Smooth muscle cell (in vitro differentiated cells): ENCODE results near the gene ARHGEF4. TPM values are rescaled to one million over a fixed set of nuclear protein-coding genes. Genes with fewer than 3 reads are reported as not detected.

Source experiments
- DNase-seq: peaks from one replicate; lab custom pipeline; 2025; ENCODE audit not compliant: unreplicated experiment; lab: John Stamatoyannopoulos, UW
- H2AFZ ChIP-seq: fragments of 200-600 bp; sonication (generic); 2 replicates; pipeline ENCODE4 v1.6.0; 2016; ENCODE audit warnings: antibody characterized with exemption, low read depth, mild to moderate bottlenecking
- H3F3A ChIP-seq: fragments of 200-600 bp; sonication (generic); 2 replicates; pipeline ENCODE4 v1.6.0; 2017; ENCODE audit warnings: antibody characterized with exemption, low read depth
- H3K27ac ChIP-seq: fragments of 200-600 bp; sonication (generic); 2 replicates; pipeline ENCODE4 v1.5.1; 2016; ENCODE audit warnings: low read depth, mild to moderate bottlenecking
- H3K27me3 ChIP-seq: fragments of 200-600 bp; sonication (generic); 2 replicates; pipeline ENCODE4 v1.6.1; 2016; ENCODE audit warnings: low read depth, mild to moderate bottlenecking
- H3K36me3 ChIP-seq: fragments of 200-600 bp; sonication (generic); 2 replicates; pipeline ENCODE4 v1.5.1; 2016; ENCODE audit warnings: low read depth
- H3K4me1 ChIP-seq: fragments of 200-600 bp; sonication (generic); 2 replicates; pipeline ENCODE4 v1.5.1; 2016; ENCODE audit warnings: low read depth
- H3K4me2 ChIP-seq: fragments of 200-600 bp; sonication (generic); 2 replicates; pipeline ENCODE4 v1.6.0; 2016; ENCODE audit warnings: mild to moderate bottlenecking
- H3K4me3 ChIP-seq: fragments of 200-600 bp; sonication (generic); 2 replicates; pipeline ENCODE4 v1.5.1; 2016; ENCODE audit warnings: mild to moderate bottlenecking
- H3K79me2 ChIP-seq: fragments of 200-600 bp; sonication (generic); 2 replicates; pipeline ENCODE4 v1.6.0; 2016; ENCODE audit warnings: low read depth, mild to moderate bottlenecking
- H3K9ac ChIP-seq: fragments of 200-600 bp; sonication (generic); 2 replicates; pipeline ENCODE4 v1.6.0; 2016; ENCODE audit warnings: low read depth
- H3K9me3 ChIP-seq: fragments of 200-600 bp; sonication (generic); replicated peaks from 2 replicates; pipeline ENCODE4 v1.5.1; 2016; ENCODE audit warnings: low read depth
- H4K20me1 ChIP-seq: fragments of 200-600 bp; sonication (generic); 2 replicates; pipeline ENCODE4 v1.6.0; 2016; ENCODE audit warnings: low read depth
- WGBS: methylation state at CpG from one replicate; pipeline ENCODE4 v1.1.7; 2016; ENCODE audit warnings: low lambda C conversion rate; 5-methylcytosine and 5-hydroxymethylcytosine counted together
- polyA plus RNA-seq: library from polyadenylated mRNA; unstranded; fragments of >200 nt; fragmentation: Nextera tagmentation; extraction: Ambion mirVana; gene quantifications from 2 replicates; pipeline ENCODE4 v1.2.1, GENCODE V29; 2016
- total RNA-seq: library from RNA; depleted of rRNA; stranded (reverse); fragments of >200 nt; gene quantifications from 2 replicates; pipeline ENCODE4 v1.2.3, GENCODE V29; 2014
- TF ChIP-seq, protein P1 (sequence below): fragments of 200-600 bp; sonication (generic); IDR thresholded peaks from 2 replicates; pipeline ENCODE4 v1.5.1; 2017; ENCODE audit warnings: borderline replicate concordance, mild to moderate bottlenecking, antibody characterized with exemption; ENCODE audit not compliant: insufficient read depth, poor library complexity, severe bottlenecking

Gene ARHGEF4
- total and polyA plus RNA-seq, 2 experiments from 2014 or later: 14.9 to 16.0 TPM

DNA sequence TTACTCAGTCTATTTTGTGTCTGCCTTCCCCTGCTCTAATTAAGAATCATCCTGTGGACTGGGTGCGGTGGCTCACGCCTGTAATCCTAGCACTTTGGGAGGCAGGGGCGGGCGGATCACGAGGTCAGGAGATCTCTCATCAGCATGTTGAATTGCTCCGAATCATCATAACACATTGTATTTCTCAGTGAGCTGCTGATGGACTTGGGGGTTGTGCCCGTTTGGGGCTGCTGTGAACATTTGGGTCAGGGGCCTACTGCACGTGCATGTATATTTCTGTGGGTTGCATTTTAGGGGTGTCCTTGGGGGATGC lies 84.4 kb downstream of the ARHGEF4 start:
- Histone ChIP-seq H3K79me2 (no peaks in the 10 kb centered on the region), H3K9me3 (no peaks in the 10 kb centered on the region), H3K27ac (no peak overlapping the region), H3K9ac (no peak overlapping the region), H4K20me1 (no peaks in the 10 kb centered on the region), H3K36me3 (no peaks in the 10 kb centered on the region), H3F3A (no peaks in the 10 kb centered on the region), H3K4me3 (no peak overlapping the region), H2AFZ (no peak overlapping the region), H3K4me2 (no peak overlapping the region), H3K4me1 (no peaks in the 10 kb centered on the region), H3K27me3 (no peaks in the 10 kb centered on the region)
- no peak for DNase-seq
- TF ChIP-seq, protein P1, sequence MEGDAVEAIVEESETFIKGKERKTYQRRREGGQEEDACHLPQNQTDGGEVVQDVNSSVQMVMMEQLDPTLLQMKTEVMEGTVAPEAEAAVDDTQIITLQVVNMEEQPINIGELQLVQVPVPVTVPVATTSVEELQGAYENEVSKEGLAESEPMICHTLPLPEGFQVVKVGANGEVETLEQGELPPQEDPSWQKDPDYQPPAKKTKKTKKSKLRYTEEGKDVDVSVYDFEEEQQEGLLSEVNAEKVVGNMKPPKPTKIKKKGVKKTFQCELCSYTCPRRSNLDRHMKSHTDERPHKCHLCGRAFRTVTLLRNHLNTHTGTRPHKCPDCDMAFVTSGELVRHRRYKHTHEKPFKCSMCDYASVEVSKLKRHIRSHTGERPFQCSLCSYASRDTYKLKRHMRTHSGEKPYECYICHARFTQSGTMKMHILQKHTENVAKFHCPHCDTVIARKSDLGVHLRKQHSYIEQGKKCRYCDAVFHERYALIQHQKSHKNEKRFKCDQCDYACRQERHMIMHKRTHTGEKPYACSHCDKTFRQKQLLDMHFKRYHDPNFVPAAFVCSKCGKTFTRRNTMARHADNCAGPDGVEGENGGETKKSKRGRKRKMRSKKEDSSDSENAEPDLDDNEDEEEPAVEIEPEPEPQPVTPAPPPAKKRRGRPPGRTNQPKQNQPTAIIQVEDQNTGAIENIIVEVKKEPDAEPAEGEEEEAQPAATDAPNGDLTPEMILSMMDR: no peak
- WGBS: 94% methylated on average over 8 of the region's 8 CpGs

GRCh38 chr2:130922417-130922816 lies 85.7 kb downstream of the ARHGEF4 start:
- no peaks in the 10 kb centered on the region for H3F3A ChIP-seq
- no peaks in the 10 kb centered on the region for H3K27me3 ChIP-seq
- H3K9ac ChIP-seq: no peak overlapping the region
- TF ChIP-seq, protein P1: no peak
- no peak overlapping the region for H3K4me3 ChIP-seq
- no peaks in the 10 kb centered on the region for H3K36me3 ChIP-seq
- 86% methylated on average over 2 of the region's 2 CpGs for WGBS
- DNase-seq: no peak
- H2AFZ ChIP-seq: no peak overlapping the region
- H3K27ac ChIP-seq: no peak overlapping the region
- H3K79me2 ChIP-seq: no peaks in the 10 kb centered on the region
- H3K9me3 ChIP-seq: no peaks in the 10 kb centered on the region
- no peaks in the 10 kb centered on the region for H4K20me1 ChIP-seq
- H3K4me2 ChIP-seq: no peak overlapping the region
- no peaks in the 10 kb centered on the region for H3K4me1 ChIP-seq

GRCh38 chr2:130928385-130928784 lies 91.7 kb downstream of the ARHGEF4 start:
- H3F3A ChIP-seq: no peaks in the 10 kb centered on the region
- H3K27ac ChIP-seq: no peak overlapping the region
- no peak overlapping the region for H3K4me3 ChIP-seq
- TF ChIP-seq, protein P1: no peak
- H4K20me1 ChIP-seq: no peaks in the 10 kb centered on the region
- H3K27me3 ChIP-seq: no peaks in the 10 kb centered on the region
- no peak overlapping the region for H3K4me2 ChIP-seq
- H3K9ac ChIP-seq: no peak overlapping the region
- H2AFZ ChIP-seq: no peak overlapping the region
- H3K79me2 ChIP-seq: no peaks in the 10 kb centered on the region
- DNase-seq: no peak
- H3K4me1 ChIP-seq: no peaks in the 10 kb centered on the region
- H3K36me3 ChIP-seq: no peaks in the 10 kb centered on the region
- WGBS: 49% methylated on average over 4 of the region's 4 CpGs
- H3K9me3 ChIP-seq: no peaks in the 10 kb centered on the region

GRCh38 chr2:130930740-130931659 lies 94.3 kb downstream of the ARHGEF4 start:
- no peak overlapping the region for H3K27ac ChIP-seq
- H3K9ac ChIP-seq: no peak overlapping the region
- no peaks in the 10 kb centered on the region for H3F3A ChIP-seq
- H2AFZ ChIP-seq: no peak overlapping the region
- no peaks in the 10 kb centered on the region for H3K36me3 ChIP-seq
- H3K79me2 ChIP-seq: no peaks in the 10 kb centered on the region
- no peaks in the 10 kb centered on the region for H3K27me3 ChIP-seq
- no peak overlapping the region for H3K4me3 ChIP-seq
- no peak overlapping the region for H3K4me2 ChIP-seq
- H3K9me3 ChIP-seq: no peaks in the 10 kb centered on the region
- TF ChIP-seq, protein P1: no peak
- no peaks in the 10 kb centered on the region for H3K4me1 ChIP-seq
- 93% methylated on average over 12 of the region's 12 CpGs for WGBS
- DNase-seq: no peak
- no peaks in the 10 kb centered on the region for H4K20me1 ChIP-seq
